ENCODE data around the gene COPB2.
"Not testable (repeated sequence)": the region's sequence is repeated elsewhere in the genome, so short reads cannot be mapped to it uniquely, and the experiment has no call there.

The COPB2 gene

DNA sequence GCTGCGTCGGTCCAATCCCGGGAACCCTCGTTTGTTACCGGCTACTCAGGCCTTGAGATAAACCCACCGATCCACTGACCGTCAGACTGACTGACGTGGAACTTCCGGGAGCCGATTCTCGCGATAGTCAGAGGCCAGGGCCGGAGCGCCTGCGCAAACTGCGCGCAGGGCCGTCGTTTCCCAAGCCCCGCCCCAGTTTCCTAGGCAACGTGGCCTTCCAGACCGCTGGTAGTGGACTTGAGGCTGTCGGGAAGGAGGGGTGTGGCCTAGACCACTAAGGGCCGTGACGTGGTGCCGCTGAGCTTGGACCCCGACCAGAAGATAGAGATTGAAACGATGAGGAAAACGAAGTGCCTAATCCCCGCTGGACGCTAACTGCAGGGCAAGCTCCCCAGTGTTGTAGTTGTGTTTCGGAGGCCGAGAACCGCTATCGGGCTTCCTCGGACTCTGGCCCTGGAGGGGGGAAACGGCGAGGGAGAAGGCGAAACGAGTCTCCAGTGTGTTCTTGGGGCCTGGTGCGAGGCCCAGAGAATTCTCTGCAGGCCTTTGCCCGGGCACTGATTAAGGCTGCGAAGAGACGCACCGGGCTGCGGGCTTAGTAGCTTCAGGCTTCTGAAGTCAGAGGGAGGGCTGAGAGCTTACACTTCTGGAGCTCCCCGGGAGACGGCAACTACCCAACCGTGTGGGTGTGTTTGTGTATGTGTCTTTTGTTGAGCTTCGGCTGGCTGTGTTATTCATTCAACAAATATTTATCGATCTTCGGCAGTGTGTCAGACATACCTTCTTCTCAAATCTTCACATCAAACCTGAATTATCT lies at the start of gene COPB2:
Gene COPB2 (minus strand): TSS at position 96 of the 817 bp plus-strand sequence. CDS start 97 bp downstream, outside the sequence.
- DNase-seq: peak; percentile 98

DNA sequence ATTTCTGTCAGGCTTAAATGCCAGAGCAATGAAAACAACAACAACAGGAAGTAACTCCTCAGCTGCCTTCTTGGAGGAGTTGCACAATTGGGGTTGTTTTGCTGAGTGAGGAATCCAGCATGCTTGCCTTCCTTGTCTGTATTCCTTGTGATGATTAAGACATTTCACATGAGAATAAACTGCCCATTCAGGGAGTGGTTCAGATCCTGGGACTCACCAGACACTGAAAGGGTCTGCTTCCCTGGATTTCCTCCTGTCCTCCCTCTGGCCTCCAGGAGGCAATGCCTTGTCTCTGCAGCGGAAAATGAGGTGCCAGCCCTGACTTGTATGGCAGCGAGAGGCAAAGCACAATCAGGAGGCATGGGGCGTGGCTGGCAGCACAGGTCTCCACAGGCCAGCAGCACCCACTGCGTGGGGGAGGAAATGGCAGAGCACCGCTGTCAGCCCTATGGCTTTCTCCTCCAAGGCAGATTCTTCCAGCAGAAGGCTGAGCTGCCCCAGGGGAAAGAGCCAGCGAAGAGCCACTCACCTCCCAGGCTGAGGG lies 45.4 kb upstream of the COPB2 start:
- no peak for DNase-seq

DNA sequence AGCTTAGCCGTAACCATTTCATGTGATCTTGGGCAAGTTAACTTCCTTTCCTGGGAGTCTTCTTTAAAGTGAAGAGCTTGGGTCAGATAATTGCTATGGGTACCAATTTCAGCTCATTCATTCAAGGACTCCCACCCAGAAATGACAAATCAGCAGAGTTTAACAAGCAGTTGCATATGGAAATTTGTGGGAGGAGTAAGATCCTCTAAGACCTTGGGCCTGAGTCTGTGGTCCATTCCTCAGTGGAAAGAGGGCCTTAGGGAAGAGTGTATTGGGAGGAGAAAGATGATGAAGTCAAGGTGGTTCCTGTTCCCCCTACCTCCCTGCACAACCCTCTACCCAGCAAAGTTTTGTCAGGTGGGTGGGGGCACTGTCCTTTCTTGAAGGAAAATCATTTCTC lies 44.8 kb upstream of the COPB2 start:
- no peak for DNase-seq

DNA sequence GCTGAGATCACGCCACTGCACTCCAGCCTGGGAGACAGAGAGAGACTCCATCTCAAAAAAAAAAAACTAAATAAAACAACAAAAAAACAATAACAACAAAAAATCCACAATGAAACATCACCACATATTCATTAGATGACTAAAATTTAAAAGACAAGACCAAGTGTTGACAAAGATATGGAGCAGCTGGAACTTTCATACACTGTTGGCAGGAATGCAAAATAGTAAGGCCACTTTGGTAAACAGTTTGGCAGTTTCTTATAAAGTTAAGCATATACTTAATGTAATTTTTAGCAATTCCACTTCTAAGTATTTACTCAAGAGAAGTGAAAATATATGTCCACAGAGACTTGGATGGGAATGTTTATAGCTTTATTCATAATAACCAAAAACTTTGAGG lies 43.6 kb upstream of the COPB2 start:
- DNase-seq: no peak

GRCh38 chr3:139430493-139430892 lies 41.0 kb upstream of the COPB2 start:
- DNase-seq: no peak

GRCh38 chr3:139427283-139428060 lies 38.0 kb upstream of the COPB2 start:
- DNase-seq: peak; percentile 80

DNA sequence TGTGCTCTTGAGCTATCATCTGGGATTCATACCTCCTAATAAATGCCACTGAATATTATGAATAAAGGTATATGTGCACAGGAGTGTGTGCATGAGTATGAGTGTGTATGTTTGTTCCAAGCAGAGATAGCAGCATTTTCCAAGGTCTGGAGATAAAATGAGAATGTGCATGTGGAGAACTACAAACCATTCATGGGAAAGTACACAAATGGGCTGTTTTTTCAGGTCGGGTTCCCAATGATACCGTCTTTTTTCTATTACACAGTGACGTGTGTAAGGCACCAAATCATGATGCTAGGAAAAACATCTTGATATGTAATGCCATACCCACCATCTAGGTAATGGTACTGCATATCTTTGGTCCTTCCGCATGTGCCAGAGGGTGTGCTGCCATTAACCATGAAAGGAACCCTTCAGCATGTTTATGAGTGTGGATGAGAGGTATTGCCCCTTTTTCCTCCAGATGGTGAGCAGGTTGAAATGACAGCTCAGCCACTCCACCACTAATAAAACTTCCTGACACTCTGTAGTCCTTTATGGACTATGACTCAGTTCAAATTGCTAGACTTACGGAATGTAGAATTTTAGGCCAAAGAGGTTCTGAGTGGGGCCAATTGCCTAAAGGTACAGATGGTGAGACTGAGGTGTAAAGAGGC lies 36.4 kb upstream of the COPB2 start:
- DNase-seq: no peak

- DNase-seq: no peak
These were observed 33.8 kb upstream of the COPB2 start for GRCh38 chr3:139423232-139423631.

GRCh38 chr3:139421460-139421859 lies 32.0 kb upstream of the COPB2 start:
- no peak for DNase-seq

- DNase-seq: no peak
These were observed 31.6 kb upstream of the COPB2 start for GRCh38 chr3:139421040-139421439.

GRCh38 chr3:139418144-139418543 lies 28.7 kb upstream of the COPB2 start:
- DNase-seq: no peak

GRCh38 chr3:139416275-139416674 lies 26.8 kb upstream of the COPB2 start:
- DNase-seq: no peak

DNA sequence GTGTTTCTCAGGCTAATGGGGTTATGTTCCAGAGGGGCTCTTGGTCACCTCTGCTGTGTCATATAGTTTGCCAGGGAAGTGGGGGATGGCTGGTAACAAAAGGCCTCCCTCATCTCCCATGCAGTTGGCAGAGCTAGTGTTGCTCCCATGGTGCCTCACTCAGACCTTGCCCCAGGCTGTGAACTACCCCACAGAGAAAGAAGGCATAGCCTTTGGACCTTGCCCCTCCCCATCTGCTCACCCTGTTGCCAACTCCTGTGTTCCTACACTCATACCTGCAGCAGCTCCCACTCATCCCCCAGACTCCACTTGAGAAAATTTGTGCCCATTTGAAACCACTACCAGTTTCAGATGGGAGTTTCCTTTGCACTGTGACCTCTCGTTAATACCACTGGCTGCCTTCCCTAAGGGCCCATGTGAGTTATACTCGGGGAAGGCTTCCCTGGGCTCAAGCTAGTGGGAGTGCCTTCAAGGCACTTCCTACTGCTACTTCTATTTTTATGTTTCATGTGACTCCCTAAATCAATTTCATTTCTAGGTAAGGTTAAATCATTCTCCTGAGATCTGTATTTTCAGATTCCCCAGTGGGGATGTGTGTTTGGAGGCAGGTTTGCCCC lies 25.3 kb upstream of the COPB2 start:
- DNase-seq: no peak

DNA sequence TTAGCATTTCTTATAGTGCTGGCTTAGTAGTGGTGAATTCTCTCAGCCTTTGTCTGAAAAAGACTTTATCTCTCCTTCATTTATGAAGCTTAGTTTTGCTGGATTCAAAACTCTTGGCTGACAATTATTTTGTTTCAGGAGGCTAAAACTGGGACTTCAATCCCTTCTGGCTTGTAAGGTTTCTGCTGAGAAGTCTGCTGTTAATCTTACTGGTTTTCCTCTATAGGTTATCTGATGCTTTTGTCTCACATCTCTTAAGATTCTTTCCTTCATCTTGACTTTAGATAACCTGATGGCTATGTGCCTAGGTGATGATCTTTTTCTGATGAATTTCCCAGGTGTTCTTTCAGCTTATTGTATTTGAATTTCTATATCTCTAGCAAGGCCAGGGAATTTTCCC lies 23.4 kb upstream of the COPB2 start:
- not testable (repeated sequence) for DNase-seq

GRCh38 chr3:139401155-139401554 lies 11.7 kb upstream of the COPB2 start:
- not testable (repeated sequence) for DNase-seq

- DNase-seq: no peak
These were observed 7.3 kb upstream of the COPB2 start for GRCh38 chr3:139396707-139397106.

DNA sequence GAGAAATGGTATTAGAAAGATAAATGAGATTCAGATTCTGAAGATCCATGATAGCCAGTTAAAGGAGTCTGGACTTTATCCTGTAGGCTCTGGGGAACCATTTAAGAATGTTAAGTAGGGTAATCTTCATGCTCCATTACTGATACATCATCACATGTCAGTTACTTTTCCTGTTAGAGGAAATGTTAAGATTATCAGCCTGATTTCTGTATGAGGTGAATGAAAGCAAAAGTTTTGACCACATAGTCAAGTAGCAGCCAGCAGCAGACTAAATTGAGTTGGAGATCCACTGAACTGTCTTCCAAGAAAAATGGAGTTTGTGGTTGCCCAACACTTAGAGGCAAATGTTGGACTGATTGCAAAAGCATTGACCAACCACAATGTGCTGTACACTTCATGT lies 4.7 kb upstream of the COPB2 start:
- no peak for DNase-seq

- peak; percentile 52 for DNase-seq
These were observed 461 bp downstream of the COPB2 start for GRCh38 chr3:139388821-139389551.

DNA sequence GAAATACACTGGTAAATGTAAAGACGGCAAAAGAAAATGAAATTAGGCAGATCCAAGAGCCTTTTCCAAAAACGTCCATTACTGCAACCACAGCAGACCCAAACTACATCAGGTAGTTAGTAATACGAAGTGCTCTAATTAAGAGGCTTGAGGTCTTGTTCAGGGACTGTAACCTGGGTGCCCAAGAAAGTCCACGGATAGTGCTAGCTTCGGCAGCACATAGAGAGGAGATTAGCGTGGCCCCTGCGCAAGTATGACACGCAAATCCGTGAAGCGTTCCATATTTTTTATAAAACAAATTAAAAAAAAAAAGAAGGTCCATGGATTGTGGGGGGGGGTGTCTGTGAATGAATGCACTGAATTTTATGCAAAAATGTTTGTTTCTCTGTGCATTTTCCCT lies 1.4 kb downstream of the COPB2 start:
- DNase-seq: no peak

DNA sequence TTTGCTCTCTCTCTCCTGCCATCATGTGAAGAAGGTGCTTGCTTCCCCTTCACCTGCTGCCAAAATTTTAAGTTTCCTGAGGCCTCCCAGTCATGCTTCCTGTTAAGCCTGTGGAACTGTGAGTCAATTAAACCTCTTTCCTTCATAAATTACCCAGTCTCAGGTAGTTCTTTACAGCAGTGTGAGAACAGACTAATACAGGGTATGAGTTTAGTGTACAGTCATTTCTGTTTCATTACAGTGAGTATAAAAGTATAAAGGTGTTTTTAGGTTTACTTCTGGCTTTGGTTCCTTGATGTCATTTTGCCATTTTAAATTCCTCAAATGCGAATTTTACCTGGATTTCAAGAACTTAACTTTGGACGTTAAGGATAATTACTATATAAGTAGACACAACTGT lies 7.2 kb downstream of the COPB2 start:
- DNase-seq: not testable (repeated sequence)

GRCh38 chr3:139380575-139380974 lies 8.9 kb downstream of the COPB2 start:
- DNase-seq: no peak

- DNase-seq: peak; percentile 7
These were observed 10.7 kb downstream of the COPB2 start for GRCh38 chr3:139378587-139379241.

Data from DMS53 (cell line).